HepG2 (cell line): Measurements from ENCODE around the gene GSC2. TPM values are rescaled to one million over a fixed set of nuclear protein-coding genes. Genes with fewer than 3 reads are reported as not detected.

Source experiments
- CBFB ChIP-seq: sonication (generic); formaldehyde crosslinking; IDR thresholded peaks from 2 replicates; pipeline ENCODE4 v1.4.0; 2020; ENCODE audit warnings: missing genetic modification reagents
- DR1 ChIP-seq: sonication (generic); formaldehyde crosslinking; IDR thresholded peaks from 2 replicates; pipeline ENCODE4 v1.8.0; 2021; ENCODE audit warnings: mild to moderate bottlenecking, missing genetic modification reagents, inconsistent platforms
- ETV6 ChIP-seq: sonication (generic); formaldehyde crosslinking; conservative IDR thresholded peaks from 2 replicates; pipeline ENCODE4 v1.4.0; 2020; ENCODE audit warnings: missing genetic modification reagents
- FOXK2 ChIP-seq: fragments of 450-650 bp; IDR thresholded peaks from 2 replicates; pipeline ENCODE4 v1.6.1; 2016
- GTF2F1 ChIP-seq: fragments of 150-350 bp; IDR thresholded peaks from 2 replicates; pipeline ENCODE4 v1.6.1; 2014; ENCODE audit warnings: low read length
- HCFC1 ChIP-seq: fragments of 150-350 bp; IDR thresholded peaks from 2 replicates; pipeline ENCODE4 v1.6.1; 2014; ENCODE audit warnings: low read depth, low read length
- IKZF4 ChIP-seq: sonication (generic); formaldehyde crosslinking; IDR thresholded peaks from 2 replicates; pipeline ENCODE4 v1.5.1; 2020; ENCODE audit warnings: borderline replicate concordance, mild to moderate bottlenecking, low read depth, missing genetic modification reagents; ENCODE audit errors: not compliant biosample characterization
- KAT8 ChIP-seq: IDR thresholded peaks from 2 replicates; pipeline ENCODE4 v1.6.1; 2016; ENCODE audit warnings: missing genetic modification reagents, missing compliant biosample characterization
- MED1 ChIP-seq: sonication (generic); formaldehyde crosslinking; IDR thresholded peaks from 2 replicates; pipeline ENCODE4 v1.4.0; 2020; ENCODE audit warnings: missing genetic modification reagents
- RBM22 ChIP-seq: fragments of 200-400 bp; formaldehyde crosslinking; optimal IDR thresholded peaks from 2 replicates; pipeline ENCODE3; 2017; ENCODE audit warnings: mild to moderate bottlenecking, low read length, moderate library complexity
- SAP130 ChIP-seq: IDR thresholded peaks from 2 replicates; pipeline ENCODE4 v1.6.1; 2016; ENCODE audit warnings: low read depth
- TARDBP ChIP-seq: sonication (generic); formaldehyde crosslinking; IDR thresholded peaks from 2 replicates; pipeline ENCODE4 v1.8.0; 2022; ENCODE audit warnings: mild to moderate bottlenecking, missing genetic modification reagents
- ZNF75D ChIP-seq: sonication (generic); formaldehyde crosslinking; IDR thresholded peaks from 2 replicates; pipeline ENCODE4 v1.8.1; 2023; ENCODE audit warnings: missing genetic modification reagents, mild to moderate bottlenecking, borderline replicate concordance
- polyA plus RNA-seq, 8 experiments: library from polyadenylated mRNA; depleted of rRNA in 3 of 8; stranded (reverse) in 7 of 8; unstranded in 1 of 8; fragments of >200 nt; fragmentation: Illumina TruSeq in 4 of 8; extraction: Trizol in 4 of 8; gene quantifications; 2 replicates each; pipeline versions ENCODE4 v1.2.1 to v1.2.3, GENCODE V29; 2011 to 2016; ENCODE audit warnings: low read depth in 4 of 8, missing spikeins in 1 of 8, mixed read lengths in 1 of 8; ENCODE audit not compliant: insufficient read depth in 1 of 8
- total RNA-seq, 5 experiments: library from RNA; depleted of rRNA; stranded (reverse); fragments of >200 nt; fragmentation: Illumina TruSeq; extraction: Trizol; gene quantifications; 2 replicates each; pipeline ENCODE4 v1.2.3, GENCODE V29; 2016; ENCODE audit warnings: low read depth in 1 of 5
- TF ChIP-seq, protein P1 (sequence below): sonication (generic); formaldehyde crosslinking; IDR thresholded peaks from 2 replicates; pipeline ENCODE4 v1.4.0; 2020; ENCODE audit warnings: missing genetic modification reagents
- TF ChIP-seq, protein P2 (sequence below): sonication (generic); formaldehyde crosslinking; IDR thresholded peaks from 2 replicates; pipeline ENCODE4 v1.4.0; 2020; ENCODE audit warnings: missing genetic modification reagents
- TF ChIP-seq, protein P3 (sequence below): sonication (generic); formaldehyde crosslinking; IDR thresholded peaks from 2 replicates; pipeline ENCODE4 v1.4.0; 2020; ENCODE audit warnings: missing genetic modification reagents, borderline replicate concordance
- TF ChIP-seq, protein P4 (sequence below): sonication (generic); formaldehyde crosslinking; conservative IDR thresholded peaks from 2 replicates; pipeline ENCODE4 v1.8.0; 2022; ENCODE audit warnings: mild to moderate bottlenecking, moderate library complexity, missing genetic modification reagents
- TF ChIP-seq, protein P5 (sequence below): sonication (generic); formaldehyde crosslinking; IDR thresholded peaks from 2 replicates; pipeline ENCODE4 v1.5.1; 2020; ENCODE audit warnings: mild to moderate bottlenecking, missing genetic modification reagents, moderate library complexity
- TF ChIP-seq, protein P6 (sequence below): sonication (generic); formaldehyde crosslinking; IDR thresholded peaks from 2 replicates; pipeline ENCODE4 v1.9.0; 2021; ENCODE audit warnings: missing genetic modification reagents, mild to moderate bottlenecking, borderline replicate concordance

Gene GSC2
- total and polyA plus RNA-seq, 2 of the 13 experiments (the other 11 are each of a cell fraction or from before 2014, with no cell fraction given), result not detected

DNA sequence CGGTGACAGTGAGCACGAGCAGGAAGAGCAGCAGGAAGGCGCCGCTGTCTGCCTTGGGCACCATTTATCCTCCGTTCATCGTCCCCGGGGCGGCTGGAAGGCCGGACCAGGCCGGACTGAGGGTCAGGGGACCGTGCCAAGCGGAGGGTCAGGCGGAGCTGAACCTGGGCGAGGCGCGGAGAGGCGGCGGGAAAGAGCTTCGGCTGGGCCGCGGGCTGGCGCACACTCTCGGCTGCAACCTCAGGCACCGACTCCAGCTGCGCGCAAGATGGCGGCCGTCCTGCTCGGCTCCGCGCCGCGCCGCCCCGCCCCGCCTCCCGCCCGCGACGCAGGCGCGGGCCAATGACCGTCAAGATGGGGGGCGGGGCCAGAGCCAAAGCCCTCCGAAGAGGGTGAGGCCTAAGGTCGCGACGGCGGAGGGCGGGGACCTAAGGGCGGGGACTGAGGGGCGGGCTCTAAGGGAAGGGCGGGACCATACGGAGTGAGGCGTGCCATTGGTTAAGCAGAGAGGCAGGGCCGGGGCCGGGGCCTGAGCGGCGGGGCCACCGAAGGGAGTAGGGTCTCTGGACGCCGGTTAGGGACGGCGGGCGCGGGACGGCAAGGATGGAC lies 27.8 kb downstream of the GSC2 start, which contains the start of gene DGCR2 (continued):
- TF ChIP-seq, protein P1, sequence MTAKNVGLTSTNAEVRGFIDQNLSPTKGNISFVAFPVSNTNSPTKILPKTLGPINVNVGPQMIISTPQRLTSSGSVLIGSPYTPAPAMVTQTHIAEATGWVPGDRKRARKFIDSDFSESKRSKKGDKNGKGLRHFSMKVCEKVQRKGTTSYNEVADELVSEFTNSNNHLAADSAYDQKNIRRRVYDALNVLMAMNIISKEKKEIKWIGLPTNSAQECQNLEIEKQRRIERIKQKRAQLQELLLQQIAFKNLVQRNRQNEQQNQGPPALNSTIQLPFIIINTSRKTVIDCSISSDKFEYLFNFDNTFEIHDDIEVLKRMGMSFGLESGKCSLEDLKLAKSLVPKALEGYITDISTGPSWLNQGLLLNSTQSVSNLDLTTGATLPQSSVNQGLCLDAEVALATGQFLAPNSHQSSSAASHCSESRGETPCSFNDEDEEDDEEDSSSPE (CRISPR knock-in tag), result peak; percentile 66
- TF ChIP-seq, protein P2, sequence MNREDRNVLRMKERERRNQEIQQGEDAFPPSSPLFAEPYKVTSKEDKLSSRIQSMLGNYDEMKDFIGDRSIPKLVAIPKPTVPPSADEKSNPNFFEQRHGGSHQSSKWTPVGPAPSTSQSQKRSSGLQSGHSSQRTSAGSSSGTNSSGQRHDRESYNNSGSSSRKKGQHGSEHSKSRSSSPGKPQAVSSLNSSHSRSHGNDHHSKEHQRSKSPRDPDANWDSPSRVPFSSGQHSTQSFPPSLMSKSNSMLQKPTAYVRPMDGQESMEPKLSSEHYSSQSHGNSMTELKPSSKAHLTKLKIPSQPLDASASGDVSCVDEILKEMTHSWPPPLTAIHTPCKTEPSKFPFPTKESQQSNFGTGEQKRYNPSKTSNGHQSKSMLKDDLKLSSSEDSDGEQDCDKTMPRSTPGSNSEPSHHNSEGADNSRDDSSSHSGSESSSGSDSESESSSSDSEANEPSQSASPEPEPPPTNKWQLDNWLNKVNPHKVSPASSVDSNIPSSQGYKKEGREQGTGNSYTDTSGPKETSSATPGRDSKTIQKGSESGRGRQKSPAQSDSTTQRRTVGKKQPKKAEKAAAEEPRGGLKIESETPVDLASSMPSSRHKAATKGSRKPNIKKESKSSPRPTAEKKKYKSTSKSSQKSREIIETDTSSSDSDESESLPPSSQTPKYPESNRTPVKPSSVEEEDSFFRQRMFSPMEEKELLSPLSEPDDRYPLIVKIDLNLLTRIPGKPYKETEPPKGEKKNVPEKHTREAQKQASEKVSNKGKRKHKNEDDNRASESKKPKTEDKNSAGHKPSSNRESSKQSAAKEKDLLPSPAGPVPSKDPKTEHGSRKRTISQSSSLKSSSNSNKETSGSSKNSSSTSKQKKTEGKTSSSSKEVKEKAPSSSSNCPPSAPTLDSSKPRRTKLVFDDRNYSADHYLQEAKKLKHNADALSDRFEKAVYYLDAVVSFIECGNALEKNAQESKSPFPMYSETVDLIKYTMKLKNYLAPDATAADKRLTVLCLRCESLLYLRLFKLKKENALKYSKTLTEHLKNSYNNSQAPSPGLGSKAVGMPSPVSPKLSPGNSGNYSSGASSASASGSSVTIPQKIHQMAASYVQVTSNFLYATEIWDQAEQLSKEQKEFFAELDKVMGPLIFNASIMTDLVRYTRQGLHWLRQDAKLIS, result no peak
- TF ChIP-seq FOXK2 (no peak), MED1 (CRISPR knock-in tag) (0 out of 2 replicates have a peak, but pooled peaks have one; percentile 7), RBM22 (no peak), ZNF75D (CRISPR knock-in tag) (no peak), ETV6 (no peak), KAT8 (no peak), DR1 (CRISPR knock-in tag) (peak; percentile 24; the same call in 1 of the 2 replicates), SAP130 (CRISPR knock-in tag) (peak; percentile 74), TARDBP (CRISPR knock-in tag) (no peak), HCFC1 (peak; percentile 25; the same call in 1 of the 2 replicates), IKZF4 (CRISPR knock-in tag) (no peak), GTF2F1 (no peak), CBFB (CRISPR knock-in tag) (no peak)
- TF ChIP-seq, protein P3, sequence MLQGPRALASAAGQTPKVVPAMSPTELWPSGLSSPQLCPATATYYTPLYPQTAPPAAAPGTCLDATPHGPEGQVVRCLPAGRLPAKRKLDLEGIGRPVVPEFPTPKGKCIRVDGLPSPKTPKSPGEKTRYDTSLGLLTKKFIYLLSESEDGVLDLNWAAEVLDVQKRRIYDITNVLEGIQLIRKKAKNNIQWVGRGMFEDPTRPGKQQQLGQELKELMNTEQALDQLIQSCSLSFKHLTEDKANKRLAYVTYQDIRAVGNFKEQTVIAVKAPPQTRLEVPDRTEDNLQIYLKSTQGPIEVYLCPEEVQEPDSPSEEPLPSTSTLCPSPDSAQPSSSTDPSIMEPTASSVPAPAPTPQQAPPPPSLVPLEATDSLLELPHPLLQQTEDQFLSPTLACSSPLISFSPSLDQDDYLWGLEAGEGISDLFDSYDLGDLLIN (CRISPR knock-in tag), result no peak
- TF ChIP-seq, protein P4, sequence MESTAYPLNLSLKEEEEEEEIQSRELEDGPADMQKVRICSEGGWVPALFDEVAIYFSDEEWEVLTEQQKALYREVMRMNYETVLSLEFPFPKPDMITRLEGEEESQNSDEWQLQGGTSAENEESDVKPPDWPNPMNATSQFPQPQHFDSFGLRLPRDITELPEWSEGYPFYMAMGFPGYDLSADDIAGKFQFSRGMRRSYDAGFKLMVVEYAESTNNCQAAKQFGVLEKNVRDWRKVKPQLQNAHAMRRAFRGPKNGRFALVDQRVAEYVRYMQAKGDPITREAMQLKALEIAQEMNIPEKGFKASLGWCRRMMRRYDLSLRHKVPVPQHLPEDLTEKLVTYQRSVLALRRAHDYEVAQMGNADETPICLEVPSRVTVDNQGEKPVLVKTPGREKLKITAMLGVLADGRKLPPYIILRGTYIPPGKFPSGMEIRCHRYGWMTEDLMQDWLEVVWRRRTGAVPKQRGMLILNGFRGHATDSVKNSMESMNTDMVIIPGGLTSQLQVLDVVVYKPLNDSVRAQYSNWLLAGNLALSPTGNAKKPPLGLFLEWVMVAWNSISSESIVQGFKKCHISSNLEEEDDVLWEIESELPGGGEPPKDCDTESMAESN (CRISPR knock-in tag), result peak; percentile 28; the same call in 1 of the 2 replicates
- TF ChIP-seq, protein P5, sequence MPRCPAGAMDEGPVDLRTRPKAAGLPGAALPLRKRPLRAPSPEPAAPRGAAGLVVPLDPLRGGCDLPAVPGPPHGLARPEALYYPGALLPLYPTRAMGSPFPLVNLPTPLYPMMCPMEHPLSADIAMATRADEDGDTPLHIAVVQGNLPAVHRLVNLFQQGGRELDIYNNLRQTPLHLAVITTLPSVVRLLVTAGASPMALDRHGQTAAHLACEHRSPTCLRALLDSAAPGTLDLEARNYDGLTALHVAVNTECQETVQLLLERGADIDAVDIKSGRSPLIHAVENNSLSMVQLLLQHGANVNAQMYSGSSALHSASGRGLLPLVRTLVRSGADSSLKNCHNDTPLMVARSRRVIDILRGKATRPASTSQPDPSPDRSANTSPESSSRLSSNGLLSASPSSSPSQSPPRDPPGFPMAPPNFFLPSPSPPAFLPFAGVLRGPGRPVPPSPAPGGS (CRISPR knock-in tag), result no peak
- TF ChIP-seq, protein P6, sequence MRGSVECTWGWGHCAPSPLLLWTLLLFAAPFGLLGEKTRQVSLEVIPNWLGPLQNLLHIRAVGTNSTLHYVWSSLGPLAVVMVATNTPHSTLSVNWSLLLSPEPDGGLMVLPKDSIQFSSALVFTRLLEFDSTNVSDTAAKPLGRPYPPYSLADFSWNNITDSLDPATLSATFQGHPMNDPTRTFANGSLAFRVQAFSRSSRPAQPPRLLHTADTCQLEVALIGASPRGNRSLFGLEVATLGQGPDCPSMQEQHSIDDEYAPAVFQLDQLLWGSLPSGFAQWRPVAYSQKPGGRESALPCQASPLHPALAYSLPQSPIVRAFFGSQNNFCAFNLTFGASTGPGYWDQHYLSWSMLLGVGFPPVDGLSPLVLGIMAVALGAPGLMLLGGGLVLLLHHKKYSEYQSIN (CRISPR knock-in tag), result no peak
